ENCODE data around the gene SUGCT. TPM values are rescaled to one million over a fixed set of nuclear protein-coding genes. Genes with fewer than 3 reads are reported as not detected.

SUGCT gene
- polyA plus RNA-seq, 6 donors from 2014 or later, result 4.1 to 11.4 (median 9.0) TPM

- ATAC-seq (ENCODE audit: low read depth in 2 of 2) (no peak), DNase-seq (no peak)
- Mint-ChIP-seq H3K4me1 (no peaks in the 10 kb centered on the region), H3K9me3 (peaks cover 0 to 3% (median 0%) of the 10 kb centered on the region in 7 donors), H3K4me3 (no peak overlapping the region), H3K36me3 (no peaks in the 10 kb centered on the region), H3K27ac (no peak overlapping the region), H3K27me3 (no peaks in the 10 kb centered on the region)
Observed at GRCh38 chr7:40700653-40701421, 566.0 kb downstream of the SUGCT start.

GRCh38 chr7:40701836-40702551 is 567.2 kb downstream of the SUGCT start:
- no peak for DNase-seq
- H3K27ac Mint-ChIP-seq, result no peak overlapping the region
- ATAC-seq (ENCODE audit: low read depth in 2 of 2), result no peak
- H3K27me3 Mint-ChIP-seq, result no peaks in the 10 kb centered on the region
- H3K4me3 Mint-ChIP-seq, result no peak overlapping the region
- no peaks in the 10 kb centered on the region for H3K36me3 Mint-ChIP-seq
- H3K9me3 Mint-ChIP-seq, result peaks cover 0 to 3% (median 0%) of the 10 kb centered on the region in 7 donors
- no peaks in the 10 kb centered on the region for H3K4me1 Mint-ChIP-seq

GRCh38 chr7:40704172-40704571 is 569.4 kb downstream of the SUGCT start:
- H3K9me3 Mint-ChIP-seq, result no peaks in the 10 kb centered on the region
- no peak overlapping the region for H3K4me3 Mint-ChIP-seq
- H3K4me1 Mint-ChIP-seq, result no peaks in the 10 kb centered on the region
- DNase-seq (no peak), ATAC-seq (ENCODE audit: low read depth in 2 of 2) (no peak)
- H3K27ac Mint-ChIP-seq, result no peak overlapping the region
- no peaks in the 10 kb centered on the region for H3K27me3 Mint-ChIP-seq
- H3K36me3 Mint-ChIP-seq, result no peaks in the 10 kb centered on the region

- Mint-ChIP-seq H3K27me3 (no peaks in the 10 kb centered on the region), H3K36me3 (no peaks in the 10 kb centered on the region), H3K27ac (no peak overlapping the region), H3K9me3 (no peaks in the 10 kb centered on the region), H3K4me3 (no peak overlapping the region), H3K4me1 (no peaks in the 10 kb centered on the region)
- ATAC-seq (ENCODE audit: low read depth in 2 of 2), result no peak
- DNase-seq, result no peak
Observed at GRCh38 chr7:40706829-40707228, 572.0 kb downstream of the SUGCT start.

- H3K9me3 Mint-ChIP-seq, result no peaks in the 10 kb centered on the region
- no peaks in the 10 kb centered on the region for H3K36me3 Mint-ChIP-seq
- DNase-seq, result no peak
- H3K27ac Mint-ChIP-seq, result no peak overlapping the region
- no peaks in the 10 kb centered on the region for H3K27me3 Mint-ChIP-seq
- H3K4me1 Mint-ChIP-seq, result no peaks in the 10 kb centered on the region
- no peak overlapping the region for H3K4me3 Mint-ChIP-seq
- ATAC-seq (ENCODE audit: low read depth in 2 of 2), result no peak
Observed at GRCh38 chr7:40709062-40709964, 574.5 kb downstream of the SUGCT start.

GRCh38 chr7:40711706-40712105 is 576.9 kb downstream of the SUGCT start:
- Mint-ChIP-seq H3K4me3 (no peak overlapping the region), H3K27me3 (peaks cover 0 to 13% (median 9%) of the 10 kb centered on the region in 3 donors), H3K27ac (no peak overlapping the region), H3K9me3 (no peaks in the 10 kb centered on the region), H3K36me3 (no peaks in the 10 kb centered on the region), H3K4me1 (no peaks in the 10 kb centered on the region)
- ATAC-seq (ENCODE audit: low read depth in 2 of 2), result no peak
- no peak for DNase-seq

GRCh38 chr7:40714363-40715052 is 579.7 kb downstream of the SUGCT start:
- Mint-ChIP-seq H3K27me3 (peaks cover 0 to 13% (median 9%) of the 10 kb centered on the region in 3 donors), H3K36me3 (no peaks in the 10 kb centered on the region), H3K9me3 (no peaks in the 10 kb centered on the region), H3K4me1 (no peaks in the 10 kb centered on the region), H3K27ac (no peak overlapping the region), H3K4me3 (no peak overlapping the region)
- ATAC-seq (ENCODE audit: low read depth in 2 of 2) (no peak), DNase-seq (no peak)

- Mint-ChIP-seq H3K36me3 (no peaks in the 10 kb centered on the region), H3K4me3 (no peak overlapping the region), H3K27ac (no peak overlapping the region), H3K27me3 (peaks cover 0 to 13% (median 9%) of the 10 kb centered on the region in 3 donors), H3K4me1 (no peaks in the 10 kb centered on the region), H3K9me3 (no peaks in the 10 kb centered on the region)
- no peak for DNase-seq
- no peak for ATAC-seq (ENCODE audit: low read depth in 2 of 2)
Observed at GRCh38 chr7:40715053-40715430, 580.2 kb downstream of the SUGCT start.

GRCh38 chr7:40716052-40716451 is 581.2 kb downstream of the SUGCT start:
- Mint-ChIP-seq H3K27me3 (peaks cover 0 to 13% (median 9%) of the 10 kb centered on the region in 3 donors), H3K4me1 (no peaks in the 10 kb centered on the region), H3K36me3 (no peaks in the 10 kb centered on the region), H3K27ac (no peak overlapping the region), H3K4me3 (no peak overlapping the region), H3K9me3 (no peaks in the 10 kb centered on the region)
- DNase-seq, result no peak
- no peak for ATAC-seq (ENCODE audit: low read depth in 2 of 2)

- Mint-ChIP-seq H3K27ac (no peak overlapping the region), H3K36me3 (no peaks in the 10 kb centered on the region), H3K27me3 (peaks cover 0 to 13% (median 9%) of the 10 kb centered on the region in 3 donors), H3K4me1 (no peaks in the 10 kb centered on the region), H3K9me3 (no peaks in the 10 kb centered on the region), H3K4me3 (no peak overlapping the region)
- no peak for ATAC-seq (ENCODE audit: low read depth in 2 of 2)
- no peak for DNase-seq
Observed at GRCh38 chr7:40717242-40717641, 582.4 kb downstream of the SUGCT start.

- no peak overlapping the region for H3K4me3 Mint-ChIP-seq
- ATAC-seq (ENCODE audit: low read depth in 2 of 2) (no peak), DNase-seq (no peak)
- H3K36me3 Mint-ChIP-seq, result no peaks in the 10 kb centered on the region
- no peak overlapping the region for H3K27ac Mint-ChIP-seq
- peaks cover 0 to 7% (median 5%) of the 10 kb centered on the region in 3 donors for H3K27me3 Mint-ChIP-seq
- no peaks in the 10 kb centered on the region for H3K9me3 Mint-ChIP-seq
- H3K4me1 Mint-ChIP-seq, result no peaks in the 10 kb centered on the region
Observed at GRCh38 chr7:40720416-40720815, 585.6 kb downstream of the SUGCT start.

GRCh38 chr7:40721342-40721949 is 586.6 kb downstream of the SUGCT start:
- Mint-ChIP-seq H3K36me3 (no peaks in the 10 kb centered on the region), H3K9me3 (no peaks in the 10 kb centered on the region), H3K27me3 (no peaks in the 10 kb centered on the region), H3K4me1 (no peaks in the 10 kb centered on the region), H3K27ac (no peak overlapping the region), H3K4me3 (no peak overlapping the region)
- no peak for ATAC-seq (ENCODE audit: low read depth in 2 of 2)
- no peak for DNase-seq

GRCh38 chr7:40722242-40722641 is 587.4 kb downstream of the SUGCT start:
- no peak for DNase-seq
- H3K9me3 Mint-ChIP-seq, result no peaks in the 10 kb centered on the region

More at GRCh38 chr7:40722242-40722641, 587.4 kb downstream of the SUGCT start:
- Mint-ChIP-seq H3K4me3 (no peak overlapping the region), H3K27me3 (no peaks in the 10 kb centered on the region), H3K36me3 (no peaks in the 10 kb centered on the region), H3K4me1 (no peaks in the 10 kb centered on the region), H3K27ac (no peak overlapping the region)
- no peak for ATAC-seq (ENCODE audit: low read depth in 2 of 2)
